ENCODE measurements around the gene MPPED1. TPM values are rescaled to one million over a fixed set of nuclear protein-coding genes. Genes with fewer than 3 reads are reported as not detected.

Gene MPPED1
- total RNA-seq, 1 experiment from 2014 or later, result not detected

DNA sequence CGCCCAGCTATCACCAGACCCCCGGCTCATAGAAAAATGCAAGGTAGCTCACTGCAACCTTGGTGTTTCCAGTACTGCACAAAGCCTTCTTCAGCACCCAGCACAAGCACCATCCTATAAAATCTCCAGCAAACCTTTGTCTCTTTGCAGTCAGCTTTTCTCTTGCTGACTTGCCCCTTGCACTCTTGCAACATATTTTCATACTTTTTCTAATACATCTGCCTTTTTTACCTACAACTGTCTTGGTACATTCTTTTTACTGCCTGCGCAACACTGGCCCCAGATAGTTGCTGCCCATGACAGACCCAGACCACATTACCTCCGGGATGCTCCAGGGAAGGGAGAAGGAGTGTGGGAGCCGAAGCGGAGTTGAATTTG is 142.4 kb downstream of the MPPED1 start:
- no TSS peak for BruUV-seq (replicated peaks)
- no peak overlapping the region for H3K4me3 Mint-ChIP-seq (ENCODE audit: low read depth, unreplicated experiment)
- peaks cover 59% of the 10 kb centered on the region for H3K27me3 Mint-ChIP-seq (ENCODE audit: unreplicated experiment)
- H3K27ac Mint-ChIP-seq (ENCODE audit: unreplicated experiment), result no peak overlapping the region
- CTCF ChIA-PET, result no interaction called here
- intact Hi-C loops (cut with micrococcal nuclease; ENCODE audit: unreplicated experiment), result no loop called here
- no peaks in the 10 kb centered on the region for H3K9me3 Mint-ChIP-seq (ENCODE audit: low read depth, unreplicated experiment)
- no peak for DNase-seq
- TF ChIP-seq, protein P1, sequence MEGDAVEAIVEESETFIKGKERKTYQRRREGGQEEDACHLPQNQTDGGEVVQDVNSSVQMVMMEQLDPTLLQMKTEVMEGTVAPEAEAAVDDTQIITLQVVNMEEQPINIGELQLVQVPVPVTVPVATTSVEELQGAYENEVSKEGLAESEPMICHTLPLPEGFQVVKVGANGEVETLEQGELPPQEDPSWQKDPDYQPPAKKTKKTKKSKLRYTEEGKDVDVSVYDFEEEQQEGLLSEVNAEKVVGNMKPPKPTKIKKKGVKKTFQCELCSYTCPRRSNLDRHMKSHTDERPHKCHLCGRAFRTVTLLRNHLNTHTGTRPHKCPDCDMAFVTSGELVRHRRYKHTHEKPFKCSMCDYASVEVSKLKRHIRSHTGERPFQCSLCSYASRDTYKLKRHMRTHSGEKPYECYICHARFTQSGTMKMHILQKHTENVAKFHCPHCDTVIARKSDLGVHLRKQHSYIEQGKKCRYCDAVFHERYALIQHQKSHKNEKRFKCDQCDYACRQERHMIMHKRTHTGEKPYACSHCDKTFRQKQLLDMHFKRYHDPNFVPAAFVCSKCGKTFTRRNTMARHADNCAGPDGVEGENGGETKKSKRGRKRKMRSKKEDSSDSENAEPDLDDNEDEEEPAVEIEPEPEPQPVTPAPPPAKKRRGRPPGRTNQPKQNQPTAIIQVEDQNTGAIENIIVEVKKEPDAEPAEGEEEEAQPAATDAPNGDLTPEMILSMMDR (IDR thresholded peaks at IDR 0.05; ENCODE audit: unreplicated experiment), result no peak
- no peaks in the 10 kb centered on the region for H3K4me1 Mint-ChIP-seq (ENCODE audit: low read depth, unreplicated experiment)
- H3K36me3 Mint-ChIP-seq (ENCODE audit: insufficient read depth, unreplicated experiment), result no peaks in the 10 kb centered on the region

DNA sequence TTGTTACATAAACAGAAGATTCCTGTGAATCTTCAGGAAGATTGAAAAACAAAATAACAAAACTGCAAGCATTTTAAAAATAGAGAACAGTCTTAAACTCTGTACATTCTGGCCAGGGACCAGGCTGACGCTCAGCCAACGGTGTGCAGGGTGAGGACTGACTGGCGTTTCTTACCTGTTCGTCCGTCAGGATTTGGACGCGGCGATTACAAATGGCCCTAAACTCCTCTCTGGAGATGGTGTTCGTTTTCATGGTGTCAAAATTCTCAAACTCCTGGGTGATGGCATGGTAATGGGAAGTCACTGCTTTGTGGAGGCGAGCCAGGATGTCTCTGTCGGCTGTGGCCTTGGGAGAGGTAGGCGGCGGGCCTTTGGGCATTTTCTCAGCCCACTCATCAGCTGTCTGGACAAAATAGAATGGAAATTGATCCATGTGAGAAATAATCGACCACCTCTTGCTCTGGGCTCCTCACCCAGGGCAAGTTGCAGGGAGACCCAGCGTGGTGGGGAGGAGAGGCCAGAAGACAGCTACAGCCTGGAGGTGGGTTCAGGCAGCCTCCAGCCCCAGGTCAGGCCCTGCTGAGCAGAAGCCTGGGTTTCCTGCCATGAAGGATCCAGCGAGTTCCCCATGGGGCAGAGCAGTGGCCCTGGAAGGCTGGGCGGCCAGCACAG is 143.0 kb downstream of the MPPED1 start:
- H3K4me1 Mint-ChIP-seq (ENCODE audit: low read depth, unreplicated experiment), result no peaks in the 10 kb centered on the region
- DNase-seq, result no peak
- TF ChIP-seq, protein P1 (IDR thresholded peaks at IDR 0.05; ENCODE audit: unreplicated experiment), result no peak
- BruUV-seq (replicated peaks), result no TSS peak
- H3K4me3 Mint-ChIP-seq (ENCODE audit: low read depth, unreplicated experiment), result no peak overlapping the region
- H3K27me3 Mint-ChIP-seq (ENCODE audit: unreplicated experiment), result peaks cover 54% of the 10 kb centered on the region
- H3K9me3 Mint-ChIP-seq (ENCODE audit: low read depth, unreplicated experiment), result no peaks in the 10 kb centered on the region
- intact Hi-C loops (cut with micrococcal nuclease; ENCODE audit: unreplicated experiment), result no loop called here
- no peak overlapping the region for H3K27ac Mint-ChIP-seq (ENCODE audit: unreplicated experiment)
- CTCF ChIA-PET, result no interaction called here
- H3K36me3 Mint-ChIP-seq (ENCODE audit: insufficient read depth, unreplicated experiment), result no peaks in the 10 kb centered on the region

DNA sequence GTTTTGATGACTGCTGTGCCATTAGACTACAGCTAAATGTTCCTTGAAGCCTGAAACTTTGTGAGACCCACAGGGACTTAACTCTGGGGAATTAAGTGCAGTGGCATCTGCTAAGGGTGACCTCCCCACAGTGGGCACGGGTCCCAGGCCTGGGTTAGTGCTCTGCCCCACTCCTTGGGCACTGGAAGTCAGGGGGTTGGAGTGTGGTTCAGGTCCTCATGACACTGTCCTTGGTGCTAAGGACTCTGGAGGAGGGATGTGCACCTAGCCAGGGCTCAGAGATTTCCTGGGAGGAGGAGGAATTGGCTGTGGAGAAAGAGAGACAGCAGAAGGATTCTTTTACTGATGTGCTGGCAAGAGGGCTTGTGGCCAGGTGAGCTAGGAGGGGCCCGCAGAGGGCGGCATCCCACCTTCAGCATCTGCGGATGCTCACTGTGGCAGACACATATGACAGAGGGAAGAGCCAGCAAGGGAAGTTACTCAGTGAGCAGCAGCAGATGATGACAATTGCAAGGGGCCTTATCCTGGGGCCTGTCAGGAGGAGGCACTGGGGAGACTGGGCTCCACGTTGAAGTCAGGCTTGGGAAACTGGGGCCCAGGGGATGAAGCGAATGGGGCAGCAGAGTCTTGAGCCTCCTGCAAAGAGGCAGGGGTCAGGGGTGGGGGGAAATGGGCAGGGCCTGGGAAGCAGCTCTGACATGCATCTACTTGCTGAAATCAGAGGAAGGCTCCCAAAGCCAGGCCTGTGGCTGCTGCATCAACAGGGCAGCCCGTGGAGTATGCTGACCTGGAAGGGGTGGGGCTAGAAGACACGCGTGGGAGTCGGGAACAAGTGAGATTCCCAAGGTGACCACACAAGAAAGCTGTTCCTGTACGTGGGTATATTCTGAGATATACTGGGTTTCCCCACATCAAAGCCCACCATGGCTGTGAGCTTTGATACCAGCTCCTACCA is 144.0 kb downstream of the MPPED1 start:
- TF ChIP-seq, protein P1 (IDR thresholded peaks at IDR 0.05; ENCODE audit: unreplicated experiment), result no peak
- Mint-ChIP-seq H3K36me3 (ENCODE audit: insufficient read depth, unreplicated experiment) (no peaks in the 10 kb centered on the region), H3K27ac (ENCODE audit: unreplicated experiment) (no peak overlapping the region), H3K4me3 (ENCODE audit: low read depth, unreplicated experiment) (no peak overlapping the region), H3K9me3 (ENCODE audit: low read depth, unreplicated experiment) (no peaks in the 10 kb centered on the region), H3K27me3 (ENCODE audit: unreplicated experiment) (peaks cover 44% of the 10 kb centered on the region), H3K4me1 (ENCODE audit: low read depth, unreplicated experiment) (no peaks in the 10 kb centered on the region)
- BruUV-seq (replicated peaks), result no TSS peak
- CTCF ChIA-PET, result no interaction called here
- no peak for DNase-seq
- intact Hi-C loops (cut with micrococcal nuclease; ENCODE audit: unreplicated experiment), result no loop called here

Other genes starting within 250 kb of the MPPED1 start
- gene TTLL12, start 224.9 kb upstream of the MPPED1 start, total RNA-seq (2022), result 63.4 and 69.6 TPM in 2 replicates
- gene SCUBE1, start 68.6 kb upstream of the MPPED1 start, total RNA-seq (2022), result 0.47 and 0.54 TPM in 2 replicates

Measured in Calu3 (cell line).